ENCODE results near the gene TSNAXIP1.

TSNAXIP1 gene

GRCh38 chr16:67806428-67807147 lies at the start of gene TSNAXIP1, which contains the start of gene RANBP10 (continued):
- TF ChIP-seq YY1 (tag by site-specific recombination; IDR thresholded peaks at IDR 0.05) (peak; percentile 32; the same call in 1 of the 2 replicates), SP3 (tag by site-specific recombination; IDR thresholded peaks at IDR 0.05) (peak; percentile 100), SP7 (tag by site-specific recombination; IDR thresholded peaks at IDR 0.05) (peak; percentile 58; the same call in 1 of the 2 replicates), CTCF (tag by site-specific recombination; IDR thresholded peaks at IDR 0.05) (peak; percentile 50; the same call in 1 of the 2 replicates), ZNF366 (tag by site-specific recombination; conservative IDR thresholded peaks at IDR 0.05) (peak; percentile 77), ZNF341 (tag by site-specific recombination; IDR thresholded peaks at IDR 0.05; ENCODE audit: low read depth) (peak; percentile 72), FEZF1 (tag by site-specific recombination; IDR thresholded peaks at IDR 0.05) (0 out of 2 replicates have a peak, but pooled peaks have one; percentile 7), ZNF555 (tag by site-specific recombination; conservative IDR thresholded peaks at IDR 0.05) (no peak), ZBTB17 (tag by site-specific recombination; IDR thresholded peaks at IDR 0.05) (peak; percentile 68), ZSCAN30 (tag by site-specific recombination; IDR thresholded peaks at IDR 0.05) (peak; percentile 81)
- TF ChIP-seq, protein P1, sequence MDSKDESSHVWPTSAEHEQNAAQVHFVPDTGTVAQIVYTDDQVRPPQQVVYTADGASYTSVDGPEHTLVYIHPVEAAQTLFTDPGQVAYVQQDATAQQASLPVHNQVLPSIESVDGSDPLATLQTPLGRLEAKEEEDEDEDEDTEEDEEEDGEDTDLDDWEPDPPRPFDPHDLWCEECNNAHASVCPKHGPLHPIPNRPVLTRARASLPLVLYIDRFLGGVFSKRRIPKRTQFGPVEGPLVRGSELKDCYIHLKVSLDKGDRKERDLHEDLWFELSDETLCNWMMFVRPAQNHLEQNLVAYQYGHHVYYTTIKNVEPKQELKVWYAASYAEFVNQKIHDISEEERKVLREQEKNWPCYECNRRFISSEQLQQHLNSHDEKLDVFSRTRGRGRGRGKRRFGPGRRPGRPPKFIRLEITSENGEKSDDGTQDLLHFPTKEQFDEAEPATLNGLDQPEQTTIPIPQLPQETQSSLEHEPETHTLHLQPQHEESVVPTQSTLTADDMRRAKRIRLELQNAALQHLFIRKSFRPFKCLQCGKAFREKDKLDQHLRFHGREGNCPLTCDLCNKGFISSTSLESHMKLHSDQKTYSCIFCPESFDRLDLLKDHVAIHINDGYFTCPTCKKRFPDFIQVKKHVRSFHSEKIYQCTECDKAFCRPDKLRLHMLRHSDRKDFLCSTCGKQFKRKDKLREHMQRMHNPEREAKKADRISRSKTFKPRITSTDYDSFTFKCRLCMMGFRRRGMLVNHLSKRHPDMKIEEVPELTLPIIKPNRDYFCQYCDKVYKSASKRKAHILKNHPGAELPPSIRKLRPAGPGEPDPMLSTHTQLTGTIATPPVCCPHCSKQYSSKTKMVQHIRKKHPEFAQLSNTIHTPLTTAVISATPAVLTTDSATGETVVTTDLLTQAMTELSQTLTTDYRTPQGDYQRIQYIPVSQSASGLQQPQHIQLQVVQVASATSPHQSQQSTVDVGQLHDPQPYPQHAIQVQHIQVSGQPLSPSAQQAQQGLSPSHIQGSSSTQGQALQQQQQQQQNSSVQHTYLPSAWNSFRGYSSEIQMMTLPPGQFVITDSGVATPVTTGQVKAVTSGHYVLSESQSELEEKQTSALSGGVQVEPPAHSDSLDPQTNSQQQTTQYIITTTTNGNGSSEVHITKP (tag by site-specific recombination; IDR thresholded peaks at IDR 0.05) = peak; percentile 97
- TF ChIP-seq, protein P2, sequence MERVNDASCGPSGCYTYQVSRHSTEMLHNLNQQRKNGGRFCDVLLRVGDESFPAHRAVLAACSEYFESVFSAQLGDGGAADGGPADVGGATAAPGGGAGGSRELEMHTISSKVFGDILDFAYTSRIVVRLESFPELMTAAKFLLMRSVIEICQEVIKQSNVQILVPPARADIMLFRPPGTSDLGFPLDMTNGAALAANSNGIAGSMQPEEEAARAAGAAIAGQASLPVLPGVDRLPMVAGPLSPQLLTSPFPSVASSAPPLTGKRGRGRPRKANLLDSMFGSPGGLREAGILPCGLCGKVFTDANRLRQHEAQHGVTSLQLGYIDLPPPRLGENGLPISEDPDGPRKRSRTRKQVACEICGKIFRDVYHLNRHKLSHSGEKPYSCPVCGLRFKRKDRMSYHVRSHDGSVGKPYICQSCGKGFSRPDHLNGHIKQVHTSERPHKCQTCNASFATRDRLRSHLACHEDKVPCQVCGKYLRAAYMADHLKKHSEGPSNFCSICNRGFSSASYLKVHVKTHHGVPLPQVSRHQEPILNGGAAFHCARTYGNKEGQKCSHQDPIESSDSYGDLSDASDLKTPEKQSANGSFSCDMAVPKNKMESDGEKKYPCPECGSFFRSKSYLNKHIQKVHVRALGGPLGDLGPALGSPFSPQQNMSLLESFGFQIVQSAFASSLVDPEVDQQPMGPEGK (tag by site-specific recombination; IDR thresholded peaks at IDR 0.05) = peak; percentile 99

GRCh38 chr16:67758006-67758405 lies 48.7 kb upstream of the TSNAXIP1 start:
- ChIA-PET CTCF (interaction anchor here (0.6 to 1.3 kb wide), 4 partner anchors 41 to 140 kb away, joined by 3 read pairs; no protein-coding TSS in a partner anchor), POLR2A (interaction anchor here (0.7 to 0.8 kb wide), 2 partner anchors 8 to 76 kb away, joined by 3 read pairs; no protein-coding TSS in a partner anchor)
- Histone ChIP-seq H3K27ac (ENCODE audit: extremely low read depth, low read depth, low read length) (no peak overlapping the region), H3K36me3 (ENCODE audit: control insufficient read depth in 2 of 2, insufficient read depth in 1 of 2, low read length in 2 of 2) (peaks cover 0 to 13% of the 10 kb centered on the region in 2 experiments; a peak in 2 of 3 replicates), H3K9me3 (ENCODE audit: control insufficient read depth, insufficient read depth, low read depth, low read length) (no peaks in the 10 kb centered on the region), H3K4me1 (ENCODE audit: control insufficient read depth, insufficient read depth, low read length) (no peaks in the 10 kb centered on the region), H3K4me3 (ENCODE audit: low read depth, low read length) (no peak overlapping the region)
- TF ChIP-seq ZNF654 (tag by site-specific recombination; IDR thresholded peaks at IDR 0.05; ENCODE audit: low read depth) (no peak), KLF9 (tag by site-specific recombination; IDR thresholded peaks at IDR 0.05; ENCODE audit: low read depth) (no peak), SCRT2 (tag by site-specific recombination; IDR thresholded peaks at IDR 0.05) (no peak), ZNF701 (tag by site-specific recombination; IDR thresholded peaks at IDR 0.05) (no peak), ZNF558 (tag by site-specific recombination; IDR thresholded peaks at IDR 0.05) (no peak), ZNF248 (tag by site-specific recombination; IDR thresholded peaks at IDR 0.05) (no peak), SETDB1 (IDR thresholded peaks at IDR 0.05; ENCODE audit: insufficient read length, low read length) (no peak), ZNF394 (tag by site-specific recombination; IDR thresholded peaks at IDR 0.05; ENCODE audit: borderline replicate concordance) (no peak)
- TF ChIP-seq, protein P3, sequence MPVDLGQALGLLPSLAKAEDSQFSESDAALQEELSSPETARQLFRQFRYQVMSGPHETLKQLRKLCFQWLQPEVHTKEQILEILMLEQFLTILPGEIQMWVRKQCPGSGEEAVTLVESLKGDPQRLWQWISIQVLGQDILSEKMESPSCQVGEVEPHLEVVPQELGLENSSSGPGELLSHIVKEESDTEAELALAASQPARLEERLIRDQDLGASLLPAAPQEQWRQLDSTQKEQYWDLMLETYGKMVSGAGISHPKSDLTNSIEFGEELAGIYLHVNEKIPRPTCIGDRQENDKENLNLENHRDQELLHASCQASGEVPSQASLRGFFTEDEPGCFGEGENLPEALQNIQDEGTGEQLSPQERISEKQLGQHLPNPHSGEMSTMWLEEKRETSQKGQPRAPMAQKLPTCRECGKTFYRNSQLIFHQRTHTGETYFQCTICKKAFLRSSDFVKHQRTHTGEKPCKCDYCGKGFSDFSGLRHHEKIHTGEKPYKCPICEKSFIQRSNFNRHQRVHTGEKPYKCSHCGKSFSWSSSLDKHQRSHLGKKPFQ (tag by site-specific recombination; IDR thresholded peaks at IDR 0.05) = no peak

Data from HEK293 (cell line).